Sciatic nerve (tissue), 2 donors: ENCODE data around the gene RSPH3. TPM values are rescaled to one million over a fixed set of nuclear protein-coding genes. Genes with fewer than 3 reads are reported as not detected.
A peak's percentile ranks its signal among the peaks of the same experiment; 100 is the strongest.
"Not testable (repeated sequence)": the region's sequence is repeated elsewhere in the genome, so short reads cannot be mapped to it uniquely, and the experiment has no call there.

Experiments
- ATAC-seq: fragments of 200-7000 bp; cut with Tn5 transposase; one replicate; pipeline ENCODE4 v1.9.1; 2020; ENCODE audit warnings: mild to moderate bottlenecking, moderate library complexity
- DNase-seq: peaks from one replicate; pipeline ENCODE4 v3.0.0-alpha.2; 2020; ENCODE audit warnings: low spot score
- intact Hi-C: fragments of 100-400 bp; cut with DNase I; formaldehyde crosslinking; loops from one replicate; pipeline ENCODE4 v1.14.2; 2022
- total RNA-seq: library from RNA; stranded (reverse); fragmentation: NEBNext Ultra II Directional; extraction: Animal tissue kit (Norgen Biotek cat#: 25700); gene quantifications from one replicate; pipeline ENCODE4 v1.2.1, GENCODE V29; 2021
- donor health status: DM: no; HTN: no; CAD: no.
- donor health status: DM: no; HTN: no; CAD: no.

The RSPH3 gene
- total RNA-seq, 1 donor from 2014 or later: 11.1 TPM

GRCh38 chr6:159031846-159032245 lies 31.8 kb upstream of the RSPH3 start:
- DNase-seq (no peak), ATAC-seq (no peak)
- intact Hi-C loops: no loop called here

- DNase-seq (no peak), ATAC-seq (no peak)
- intact Hi-C loops: no loop called here
These were observed 30.2 kb upstream of the RSPH3 start for GRCh38 chr6:159030168-159030567.

DNA sequence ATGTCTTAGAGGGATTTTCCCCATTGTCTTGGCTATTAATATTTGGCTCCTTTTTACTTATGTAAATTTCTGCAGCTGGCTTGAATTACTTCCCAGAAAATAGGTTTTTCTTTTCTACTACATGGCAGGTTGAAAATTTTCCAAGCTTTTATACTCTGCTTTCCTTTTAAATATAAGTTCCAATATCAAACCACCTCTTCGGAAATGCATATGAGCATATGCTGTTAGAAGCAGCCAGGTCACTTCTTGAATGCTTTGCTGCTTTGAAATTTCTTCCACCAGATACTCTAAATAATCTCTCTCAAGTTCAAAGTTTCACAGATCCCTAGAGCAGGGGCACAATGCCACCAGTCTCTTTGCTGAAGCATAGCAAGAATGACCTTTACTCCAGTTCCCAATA lies 25.2 kb upstream of the RSPH3 start:
- DNase-seq, ATAC-seq, intact Hi-C loops: not testable (repeated sequence)

GRCh38 chr6:159023893-159024292 lies 23.9 kb upstream of the RSPH3 start:
- ATAC-seq (no peak), DNase-seq (no peak)
- intact Hi-C loops: no loop called here

GRCh38 chr6:159020011-159020410 lies 20.0 kb upstream of the RSPH3 start:
- no peak for ATAC-seq
- DNase-seq: no peak
- intact Hi-C loops: no loop called here

- ATAC-seq (no peak), DNase-seq (no peak)
- intact Hi-C loops: no loop called here
These were observed 18.0 kb upstream of the RSPH3 start for GRCh38 chr6:159017757-159018559.

DNA sequence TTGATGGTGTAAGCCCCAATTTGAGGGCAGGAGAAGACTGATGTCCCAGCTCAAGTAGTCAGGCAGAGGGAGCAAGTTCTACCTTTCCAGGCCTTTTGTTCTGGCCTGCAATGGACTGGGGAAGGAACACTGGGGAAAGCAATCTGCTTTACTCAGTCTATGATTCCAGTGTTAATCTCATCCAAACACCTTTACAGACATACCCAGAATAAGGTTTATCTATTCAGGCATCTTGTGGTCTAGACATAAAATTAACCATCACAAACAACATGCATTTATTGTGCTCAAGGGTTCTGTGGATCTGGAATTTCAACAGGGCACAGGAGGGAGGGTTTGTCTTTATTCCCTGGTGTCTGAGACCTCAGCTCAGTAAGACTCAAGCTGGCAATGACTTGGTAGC lies 14.4 kb upstream of the RSPH3 start:
- intact Hi-C loops: no loop called here
- no peak for ATAC-seq
- DNase-seq: no peak

DNA sequence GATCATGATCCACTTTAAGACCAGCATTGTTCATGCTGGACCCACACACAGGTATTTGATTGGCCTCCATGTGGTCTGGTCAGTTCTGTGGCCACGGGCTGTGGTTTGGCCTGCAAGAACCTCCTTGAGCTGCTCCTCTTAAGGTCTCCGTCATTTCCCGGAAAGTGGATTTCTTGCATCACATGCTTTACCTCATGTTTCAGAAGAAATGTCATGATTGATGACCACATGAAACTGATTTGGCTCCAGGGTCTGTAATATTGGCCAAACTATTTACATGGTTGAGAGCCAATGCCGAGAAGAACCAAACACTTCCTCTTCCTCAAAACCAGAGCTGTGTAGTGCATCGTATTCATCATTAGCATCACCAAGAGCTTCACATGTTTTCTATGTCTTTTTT lies 13.2 kb upstream of the RSPH3 start:
- intact Hi-C loops: no loop called here
- ATAC-seq (no peak), DNase-seq (no peak)

DNA sequence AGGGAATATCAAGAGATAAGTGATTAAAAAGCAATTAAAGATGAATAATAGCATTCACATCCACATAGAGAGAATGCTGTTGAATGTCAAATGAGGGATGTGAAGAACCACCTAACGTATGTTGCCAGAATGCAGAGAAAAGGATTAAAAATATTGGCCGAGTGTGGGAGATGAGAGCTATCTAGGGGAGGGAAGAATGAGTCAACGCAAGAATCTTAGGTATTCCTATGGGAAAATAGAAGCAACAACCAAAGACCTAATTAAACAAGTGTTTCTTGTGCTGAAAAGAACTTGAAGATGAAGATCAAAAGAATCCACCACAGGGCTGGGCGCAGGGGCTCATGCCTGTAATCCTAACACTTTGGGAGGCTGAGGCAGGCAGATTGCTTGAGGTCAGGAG lies 12.2 kb upstream of the RSPH3 start:
- intact Hi-C loops: no loop called here
- no peak for DNase-seq
- no peak for ATAC-seq

DNA sequence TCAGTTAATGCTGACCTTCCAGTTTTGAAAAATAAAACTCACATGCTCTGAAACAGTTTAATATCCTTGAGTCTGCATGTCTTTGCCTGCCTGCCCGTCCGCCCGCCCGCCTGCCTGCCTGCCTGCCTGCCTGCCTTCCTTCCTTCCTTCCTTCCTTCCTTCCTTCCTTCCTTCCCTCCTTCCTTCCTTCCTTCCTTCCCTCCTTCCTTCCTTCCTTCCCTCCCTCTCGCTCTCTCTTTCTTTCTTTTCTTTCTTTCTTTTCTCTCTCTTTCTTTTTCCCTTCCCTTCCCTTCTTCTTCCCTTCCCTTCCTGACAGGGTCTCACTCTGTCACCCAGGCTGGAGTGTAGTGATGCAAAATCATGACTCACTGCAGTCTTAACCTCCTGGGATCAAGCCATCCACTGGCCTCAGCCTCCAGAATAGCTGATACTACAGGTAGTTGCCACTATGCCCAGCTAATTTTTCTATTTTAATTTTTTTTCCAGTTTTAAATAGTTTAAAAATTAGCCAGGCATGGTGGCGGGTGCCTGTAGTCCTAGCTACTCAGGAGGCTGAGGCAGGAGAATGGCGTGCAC lies 10.1 kb upstream of the RSPH3 start:
- intact Hi-C loops, ATAC-seq, DNase-seq: not testable (repeated sequence)

DNA sequence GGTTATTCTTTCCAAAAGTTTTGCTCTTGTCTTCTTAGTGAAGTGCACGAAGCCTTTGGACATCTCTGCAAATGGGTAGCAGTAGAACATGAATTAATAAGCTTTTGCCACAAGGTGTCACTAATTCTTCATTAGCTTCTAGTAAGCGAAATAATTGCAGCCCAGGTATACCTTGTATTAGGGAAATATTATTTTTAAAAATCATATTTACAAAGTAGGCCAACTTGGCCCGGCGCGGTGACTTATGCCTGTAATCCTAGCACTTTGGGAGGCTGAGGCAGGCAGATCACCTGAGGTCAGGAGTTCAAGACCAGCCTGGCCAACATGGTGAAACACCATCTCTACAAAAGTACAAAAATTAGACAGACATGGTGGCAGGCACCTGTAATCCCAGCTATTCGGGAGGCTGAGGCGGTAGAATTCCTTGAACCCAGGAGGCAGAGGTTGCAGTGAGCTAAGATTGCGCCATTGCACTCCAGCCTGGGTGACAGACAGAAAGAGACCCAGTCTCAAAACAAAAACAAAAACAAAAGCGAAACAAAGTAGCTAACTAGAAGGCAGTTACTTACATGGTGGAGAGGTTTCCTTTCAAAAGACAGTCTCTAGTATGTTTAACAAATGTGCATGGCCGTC lies 8.8 kb upstream of the RSPH3 start:
- ATAC-seq (peak; percentile 50), DNase-seq (no peak)
- intact Hi-C loops: no loop called here

DNA sequence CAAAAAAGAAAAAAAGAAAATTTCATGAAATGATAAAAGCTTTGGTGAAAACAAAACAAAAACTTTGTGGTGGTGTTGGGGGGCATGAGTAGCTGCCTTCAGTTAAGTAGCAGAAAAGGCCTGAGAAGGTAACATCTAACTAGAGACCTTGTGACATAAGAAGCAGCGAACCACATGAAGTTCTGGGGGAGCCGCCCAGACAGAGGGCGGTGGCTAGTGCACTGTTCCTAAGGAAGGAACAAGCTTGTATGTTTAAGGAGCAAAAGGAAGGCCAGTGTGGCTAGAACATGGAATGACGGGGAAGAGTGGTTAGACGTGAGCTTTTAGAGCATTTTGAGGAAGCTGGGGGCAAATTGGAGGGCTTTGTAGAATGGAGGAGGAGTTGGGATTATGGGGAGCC lies 7.5 kb upstream of the RSPH3 start:
- ATAC-seq: no peak
- DNase-seq: no peak
- intact Hi-C loops: no loop called here

GRCh38 chr6:159005436-159005835 lies 5.4 kb upstream of the RSPH3 start:
- intact Hi-C loops: no loop called here
- DNase-seq: no peak
- no peak for ATAC-seq

DNA sequence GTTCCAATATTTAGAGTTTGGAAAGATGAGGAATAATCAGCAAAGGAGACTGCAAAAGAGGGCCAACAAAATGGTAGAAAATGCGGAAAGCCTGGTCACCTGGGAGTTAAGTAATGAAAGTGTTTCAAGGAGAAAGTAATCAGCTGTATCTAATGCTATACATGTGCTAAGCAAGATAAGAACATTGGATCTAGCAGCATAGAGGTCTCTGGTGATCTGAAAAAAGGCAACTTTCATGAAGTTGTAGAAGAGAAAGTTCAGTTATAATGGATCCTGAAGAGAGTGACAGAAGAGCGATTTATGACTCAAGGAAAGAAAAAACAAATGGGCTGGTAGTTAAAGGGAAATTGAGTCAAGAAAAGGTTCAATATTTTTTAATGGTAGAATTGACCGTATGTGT lies 4.6 kb upstream of the RSPH3 start:
- ATAC-seq (no peak), DNase-seq (no peak)
- intact Hi-C loops: no loop called here

GRCh38 chr6:159002432-159003155 lies 2.6 kb upstream of the RSPH3 start:
- ATAC-seq: no peak
- DNase-seq: no peak
- intact Hi-C loops: no loop called here

- no peak for DNase-seq
- intact Hi-C loops: no loop called here
- ATAC-seq: peak; percentile 63
These were observed 792 bp downstream of the RSPH3 start for GRCh38 chr6:158999154-158999665.

- intact Hi-C loops: no loop called here
- DNase-seq (no peak), ATAC-seq (no peak)
These were observed 3.1 kb downstream of the RSPH3 start for GRCh38 chr6:158996856-158997255.

GRCh38 chr6:158993639-158994038 lies 6.4 kb downstream of the RSPH3 start:
- no peak for ATAC-seq
- DNase-seq: no peak
- intact Hi-C loops: no loop called here

DNA sequence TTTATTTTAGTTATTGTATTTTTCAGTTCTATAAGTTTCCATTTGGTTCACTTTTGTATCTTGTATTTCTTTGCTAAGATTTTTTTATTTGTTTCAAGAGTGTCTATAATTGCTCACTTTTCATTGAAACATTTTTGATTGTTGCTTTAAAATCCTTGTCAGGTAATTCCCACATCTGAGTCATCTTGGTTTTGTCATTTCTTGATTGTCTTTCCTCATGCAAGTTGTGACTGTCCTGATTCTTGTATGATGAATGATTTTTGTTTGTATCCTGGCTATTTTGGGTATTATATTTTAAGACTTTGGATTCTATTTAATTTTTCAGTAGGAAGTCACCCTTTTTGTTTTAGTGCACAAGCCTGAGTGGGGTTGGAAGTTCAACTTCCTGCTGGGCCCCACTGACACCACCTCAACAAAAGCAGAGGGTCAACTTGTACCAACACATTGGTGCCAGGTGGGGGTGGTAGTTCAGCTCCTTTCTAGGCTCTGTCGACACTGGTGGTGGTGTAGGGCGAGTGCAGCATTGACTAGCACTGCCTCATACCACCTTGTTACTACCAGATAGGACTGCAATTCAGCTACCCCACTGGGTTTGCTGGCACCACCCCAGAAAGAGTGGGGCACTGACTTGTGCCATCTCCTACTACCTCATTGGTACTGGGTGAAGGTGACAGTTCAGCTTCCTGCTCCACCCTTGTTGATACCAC lies 8.8 kb downstream of the RSPH3 start:
- DNase-seq: no peak
- intact Hi-C loops: no loop called here
- ATAC-seq: no peak
